AG08396 (cell line): ENCODE data around the gene ZNF267.
A peak's percentile ranks its signal among the peaks of the same experiment; 100 is the strongest.
"Not testable (repeated sequence)": the region's sequence is repeated elsewhere in the genome, so short reads cannot be mapped to it uniquely, and the experiment has no call there.

ENCODE experiments used
- DNase-seq: peaks from one replicate; pipeline ENCODE4 v3.0.0; 2012; ENCODE audit warnings: low spot score, mixed read lengths

The ZNF267 gene

GRCh38 chr16:31873556-31874365 is at the start of gene ZNF267:
Gene ZNF267 (plus strand): TSS chr16:31873807. CDS start chr16:31873967, 160 bp downstream.
- DNase-seq, result peak; percentile 93

- DNase-seq, result no peak
Observed at GRCh38 chr16:31833047-31833446, 40.6 kb upstream of the ZNF267 start.

- DNase-seq, result not testable (repeated sequence)
Observed at GRCh38 chr16:31836396-31836795, 37.2 kb upstream of the ZNF267 start.

GRCh38 chr16:31842864-31843263 is 30.7 kb upstream of the ZNF267 start:
- DNase-seq, result no peak

GRCh38 chr16:31848572-31848971 is 25.0 kb upstream of the ZNF267 start:
- DNase-seq, result not testable (repeated sequence)

- no peak for DNase-seq
Observed at GRCh38 chr16:31853291-31853690, 20.3 kb upstream of the ZNF267 start.

GRCh38 chr16:31860508-31860907 is 13.1 kb upstream of the ZNF267 start:
- no peak for DNase-seq

GRCh38 chr16:31861455-31861854 is 12.2 kb upstream of the ZNF267 start:
- DNase-seq, result no peak

- no peak for DNase-seq
Observed at GRCh38 chr16:31862761-31863160, 10.8 kb upstream of the ZNF267 start.

GRCh38 chr16:31868164-31868563 is 5.4 kb upstream of the ZNF267 start:
- no peak for DNase-seq

GRCh38 chr16:31868691-31869167 is 4.9 kb upstream of the ZNF267 start:
- peak; percentile 66 for DNase-seq

GRCh38 chr16:31869511-31870201 is 4.0 kb upstream of the ZNF267 start:
- DNase-seq, result peak; percentile 68

- DNase-seq, result no peak
Observed at GRCh38 chr16:31870809-31871208, 2.8 kb upstream of the ZNF267 start.

- DNase-seq, result no peak
Observed at GRCh38 chr16:31871510-31871909, 2.1 kb upstream of the ZNF267 start.

- no peak for DNase-seq
Observed at GRCh38 chr16:31872201-31872600, 1.4 kb upstream of the ZNF267 start.

- DNase-seq, result peak; percentile 29
Observed at GRCh38 chr16:31874366-31875111, 932 bp downstream of the ZNF267 start.

GRCh38 chr16:31875112-31875803 is 1.7 kb downstream of the ZNF267 start:
- peak; percentile 29 for DNase-seq

GRCh38 chr16:31875928-31876547 is 2.4 kb downstream of the ZNF267 start:
- DNase-seq, result no peak

GRCh38 chr16:31876951-31877828 is 3.6 kb downstream of the ZNF267 start:
- peak; percentile 72 for DNase-seq

GRCh38 chr16:31877876-31878642 is 4.5 kb downstream of the ZNF267 start:
- no peak for DNase-seq
